ENCODE measurements around the gene MELK. TPM values are rescaled to one million over a fixed set of nuclear protein-coding genes. Genes with fewer than 3 reads are reported as not detected.

The MELK gene
- polyA plus RNA-seq, 1 donor: 32.7 TPM

DNA sequence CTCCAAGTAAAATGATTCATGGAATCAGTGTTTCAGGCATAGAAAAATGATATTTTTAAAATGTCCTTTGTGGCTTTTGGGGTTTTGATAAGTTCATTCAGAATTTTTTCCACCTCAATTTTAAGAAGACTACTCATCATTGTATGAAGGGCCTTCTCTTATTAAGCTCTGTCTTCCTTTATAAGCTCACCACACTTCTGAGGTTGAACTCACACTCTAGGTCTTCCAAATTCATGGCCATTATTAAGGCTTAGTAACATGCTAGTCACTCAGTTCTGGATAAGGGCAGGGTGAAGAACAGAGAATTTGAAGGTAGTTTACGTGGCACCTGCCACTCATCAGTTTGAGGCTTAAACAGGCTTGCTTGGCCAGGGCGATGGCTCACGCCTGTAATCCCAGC, 4.2 kb downstream of the MELK start:
- no peak for DNase-seq

GRCh38 chr9:36584620-36585460, 12.1 kb downstream of the MELK start:
- DNase-seq: no peak

DNA sequence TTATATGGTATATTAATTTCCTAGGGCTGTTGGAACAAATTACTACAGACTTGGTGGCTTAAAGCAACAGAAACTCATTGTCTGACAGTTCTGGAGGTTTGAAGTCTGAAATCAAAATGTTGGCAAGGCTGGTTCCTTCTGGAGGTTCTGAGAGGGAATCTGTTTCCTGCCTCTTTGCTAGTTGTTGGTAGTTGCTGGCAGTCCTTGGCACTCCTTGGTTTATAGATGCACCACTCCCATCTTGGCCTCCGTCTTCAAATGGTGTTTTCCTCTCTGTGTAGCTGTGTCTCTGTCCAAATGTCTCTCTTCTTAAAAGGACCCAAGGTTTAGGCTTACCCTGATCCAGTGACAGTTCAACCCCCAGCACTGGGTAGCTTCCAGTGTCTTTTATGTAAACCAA, 17.5 kb downstream of the MELK start:
- DNase-seq: no peak

GRCh38 chr9:36592801-36593583, 20.3 kb downstream of the MELK start:
- no peak for DNase-seq

- DNase-seq: no peak
Observed at GRCh38 chr9:36594213-36594612, 21.5 kb downstream of the MELK start.

GRCh38 chr9:36597412-36598178, 24.9 kb downstream of the MELK start:
- DNase-seq: no peak

DNA sequence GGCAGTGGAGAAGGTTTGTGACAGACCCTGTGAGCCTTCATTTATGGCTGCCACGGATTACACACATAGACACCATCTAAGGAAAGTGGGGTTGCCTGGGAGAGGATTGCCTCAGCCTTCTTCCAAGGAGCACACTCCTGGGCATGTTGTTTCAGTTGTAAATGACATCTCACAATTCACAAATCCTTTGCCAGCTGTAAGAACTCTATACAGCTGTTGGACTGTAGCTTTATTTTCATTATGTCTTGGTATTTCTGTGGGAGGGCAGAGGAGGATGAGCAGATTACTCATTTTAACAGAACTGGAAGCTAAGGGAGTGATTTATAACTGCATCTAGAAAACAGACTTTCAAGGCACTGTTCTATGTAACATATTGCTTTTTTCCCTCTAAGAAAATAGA, 25.6 kb downstream of the MELK start:
- DNase-seq: peak; percentile 34

DNA sequence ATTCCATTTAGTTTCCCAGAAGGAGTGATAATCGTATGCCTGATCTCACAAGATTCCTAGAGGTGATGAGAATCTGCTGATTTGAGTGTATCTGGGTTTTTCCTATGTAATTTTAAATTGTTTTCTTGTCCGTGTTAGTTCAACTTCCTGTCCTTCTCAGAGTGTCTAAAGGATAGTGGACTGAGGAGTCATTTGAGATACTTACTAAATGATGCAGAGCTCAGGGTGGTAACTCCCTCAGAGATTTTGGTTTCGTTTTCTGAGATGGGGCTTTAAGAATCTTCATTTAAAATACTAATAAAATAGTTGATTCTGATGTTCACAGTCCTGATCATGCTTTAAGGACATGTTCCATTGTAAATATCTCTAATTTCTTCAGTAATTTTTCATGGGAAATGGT, 30.3 kb downstream of the MELK start:
- no peak for DNase-seq

DNA sequence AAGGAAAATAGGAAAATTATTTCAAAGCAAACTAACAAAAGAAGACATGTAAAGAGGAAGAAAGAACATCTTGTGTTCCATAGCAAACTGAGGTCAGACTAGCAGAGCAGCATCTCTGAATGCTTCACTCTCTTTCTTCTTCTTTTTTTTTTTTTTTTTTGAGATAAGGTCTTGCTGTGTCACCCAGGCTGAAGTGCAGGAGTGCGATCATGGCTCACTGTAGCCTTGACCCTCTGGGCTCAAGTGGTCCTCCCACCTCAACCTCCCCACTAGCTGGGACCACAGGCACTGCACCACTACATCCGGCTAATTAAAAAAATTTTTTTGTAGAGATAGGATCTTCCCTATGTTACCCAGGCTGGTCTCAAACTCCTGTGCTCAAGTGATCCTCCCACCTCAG, 36.6 kb downstream of the MELK start:
- DNase-seq: no peak

DNA sequence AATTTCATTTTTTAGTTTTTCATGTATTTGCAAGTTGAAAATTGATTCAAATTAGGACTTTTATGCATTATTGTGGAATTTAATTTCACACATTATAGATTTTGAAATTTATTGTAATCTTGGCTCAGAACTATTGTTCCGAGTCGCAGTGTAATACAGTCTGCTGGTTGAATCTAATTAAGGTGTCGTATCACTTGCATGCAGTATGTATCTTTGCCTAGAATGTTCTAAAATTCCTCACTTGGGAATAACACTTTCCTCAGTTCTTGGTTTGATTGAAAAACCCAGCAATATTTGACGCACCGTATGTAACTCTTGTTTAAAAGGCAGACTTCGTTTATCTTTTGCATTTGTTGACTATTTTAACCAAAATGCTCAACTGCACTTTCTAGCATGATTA, 49.4 kb downstream of the MELK start:
- no peak for DNase-seq

- no peak for DNase-seq
Observed at GRCh38 chr9:36623280-36623679, 50.6 kb downstream of the MELK start.

- DNase-seq: no peak
Observed at GRCh38 chr9:36625006-36625615, 52.4 kb downstream of the MELK start.

DNA sequence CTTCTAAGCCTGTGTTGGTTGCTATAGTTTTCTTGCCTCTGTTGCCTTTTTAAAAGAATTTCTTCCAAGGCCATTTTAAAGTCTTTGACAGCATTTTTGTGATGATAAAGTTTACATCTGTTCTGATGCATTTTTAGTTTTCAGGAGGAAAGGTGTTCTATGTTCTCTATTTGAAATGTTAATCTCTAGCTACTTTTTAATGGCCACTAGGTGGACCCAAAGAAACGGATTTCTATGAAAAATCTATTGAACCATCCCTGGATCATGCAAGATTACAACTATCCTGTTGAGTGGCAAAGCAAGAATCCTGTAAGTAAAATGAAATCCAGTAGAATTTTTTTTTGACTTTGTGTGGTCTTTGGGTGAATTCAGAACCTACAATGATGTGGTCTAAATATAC, 60.2 kb downstream of the MELK start:
- DNase-seq: peak; percentile 8

DNA sequence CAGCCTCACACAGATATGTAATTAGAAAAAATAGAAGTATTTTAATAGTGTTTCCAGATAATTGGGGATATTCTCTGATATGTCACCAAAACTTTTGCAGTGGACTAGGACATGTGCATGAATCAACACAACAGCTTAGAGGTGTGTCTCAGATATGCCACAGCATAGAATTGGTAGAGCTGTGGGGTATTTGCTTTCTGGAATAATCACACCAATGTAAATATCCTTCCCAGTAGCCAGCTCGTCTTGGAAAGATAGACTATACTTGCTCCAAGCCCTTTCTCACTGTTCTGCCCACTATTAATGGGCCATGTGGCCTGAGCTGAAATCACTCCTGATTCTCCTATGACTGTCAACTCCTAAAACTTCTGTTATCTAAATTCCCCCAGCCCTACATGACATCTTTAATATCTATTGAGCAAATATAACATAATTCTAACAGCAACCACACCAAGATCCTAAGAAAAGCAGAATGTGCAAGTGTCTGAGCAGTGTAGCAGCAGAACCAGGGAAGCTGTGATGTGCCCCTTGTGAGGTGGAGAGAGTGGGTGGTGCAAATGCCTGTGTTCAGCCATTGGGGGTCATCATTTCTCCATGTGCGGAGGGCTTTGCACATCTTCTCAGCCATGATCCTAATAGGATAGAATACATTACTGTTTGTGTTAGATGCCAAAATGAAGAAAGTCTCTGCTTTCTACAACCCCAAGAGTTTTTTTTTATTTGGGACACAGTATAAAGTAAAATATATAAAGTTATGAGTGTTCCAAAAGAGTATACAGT, 65.0 kb downstream of the MELK start:
- DNase-seq: no peak

DNA sequence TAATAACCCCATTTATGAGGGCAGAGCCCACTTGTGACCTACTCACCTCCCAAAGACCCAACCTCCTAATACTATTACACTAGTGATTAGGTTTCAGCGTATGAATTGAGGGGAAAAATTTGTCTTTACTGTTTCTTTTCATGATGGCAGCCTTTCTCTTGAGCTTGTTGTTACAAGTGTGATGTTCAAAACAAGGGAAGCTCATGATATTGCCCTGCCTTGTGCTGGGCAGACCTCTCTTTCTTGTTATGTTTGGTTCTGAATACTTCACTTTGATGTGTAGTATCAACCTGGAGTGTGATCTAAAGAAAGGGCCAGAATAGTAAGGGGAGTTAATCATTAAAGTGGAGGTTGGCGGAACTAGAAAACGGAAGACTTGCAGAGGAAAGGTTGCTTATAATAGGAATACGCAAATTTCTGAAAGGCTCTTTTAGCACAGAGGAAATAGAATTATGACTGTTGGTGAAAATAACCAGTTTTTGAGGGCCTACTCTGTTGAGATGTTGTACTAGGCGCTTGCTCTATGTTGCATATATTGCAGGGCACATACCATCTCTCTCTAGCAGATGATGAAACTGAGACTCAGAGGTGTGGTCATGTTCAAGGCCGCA, 68.2 kb downstream of the MELK start:
- DNase-seq: no peak

GRCh38 chr9:36642817-36643216, 70.1 kb downstream of the MELK start:
- no peak for DNase-seq

- DNase-seq: no peak
Observed at GRCh38 chr9:36656842-36657241, 84.1 kb downstream of the MELK start.

- no peak for DNase-seq
Observed at GRCh38 chr9:36659500-36659899, 86.8 kb downstream of the MELK start.

- DNase-seq: no peak
Observed at GRCh38 chr9:36664806-36665205, 92.1 kb downstream of the MELK start.

DNA sequence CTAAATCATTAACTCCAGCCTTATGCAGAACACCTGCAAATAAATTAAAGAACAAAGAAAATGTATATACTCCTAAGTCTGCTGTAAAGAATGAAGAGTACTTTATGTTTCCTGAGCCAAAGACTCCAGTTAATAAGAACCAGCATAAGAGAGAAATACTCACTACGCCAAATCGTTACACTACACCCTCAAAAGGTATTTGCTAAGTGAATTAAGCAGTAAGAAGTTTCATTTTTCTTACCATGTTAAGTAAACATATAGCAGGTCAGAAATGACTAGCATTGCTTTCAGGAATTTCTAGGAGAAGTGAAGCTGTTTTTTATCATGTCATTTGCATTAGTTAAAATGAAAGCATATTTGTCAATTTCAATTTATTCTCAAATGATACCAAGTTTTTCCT, 92.7 kb downstream of the MELK start:
- no peak for DNase-seq

DNA sequence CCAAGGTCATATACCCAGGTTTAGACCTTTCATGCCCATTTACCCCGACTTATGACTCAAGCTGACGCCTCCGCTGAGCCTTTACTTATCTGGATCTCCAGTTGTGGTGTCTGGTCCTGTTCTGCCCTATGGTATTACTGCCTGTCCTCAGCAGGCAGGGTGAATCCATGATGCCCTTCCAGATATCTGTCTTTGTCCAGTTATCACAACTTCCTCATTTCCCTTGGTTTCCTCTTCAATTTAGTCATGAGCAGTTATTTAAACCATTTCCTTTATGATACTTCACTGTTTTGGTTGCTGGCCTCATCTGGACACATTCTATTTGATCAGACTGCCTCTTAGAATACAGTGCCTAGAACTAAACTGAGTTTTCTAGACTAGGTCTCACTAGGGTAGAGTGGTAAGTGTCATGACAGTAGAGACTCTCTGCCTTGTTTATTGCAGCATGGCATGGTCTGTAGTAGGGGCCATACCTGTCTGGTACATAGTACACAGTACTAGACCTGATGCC, 93.3 kb downstream of the MELK start:
- DNase-seq: no peak

Measured in left kidney (tissue), 2 donors.